Endodermal cell (in vitro differentiated cells): ENCODE results near the gene C1orf174. TPM values are rescaled to one million over a fixed set of nuclear protein-coding genes. Genes with fewer than 3 reads are reported as not detected.

ENCODE experiments used
- DNase-seq: peaks from one replicate; pipeline ENCODE4 v3.0.0-alpha.2; 2017
- H3K27ac ChIP-seq: 2 replicates; pipeline ENCODE4 v1.5.1; 2013; ENCODE audit warnings: mild to moderate bottlenecking, low read depth, low read length, moderate library complexity
- H3K27me3 ChIP-seq: 2 replicates; pipeline ENCODE4 v1.6.1; 2013; ENCODE audit warnings: mild to moderate bottlenecking, low read length, moderate library complexity; ENCODE audit not compliant: insufficient read depth, control insufficient read depth, poor library complexity, severe bottlenecking
- H3K36me3 ChIP-seq: 2 replicates; pipeline ENCODE4 v1.7.0; 2013; ENCODE audit warnings: mild to moderate bottlenecking, low read length, moderate library complexity; ENCODE audit not compliant: control insufficient read depth, insufficient read depth
- H3K4me1 ChIP-seq: one replicate; pipeline ENCODE4 v1.7.0; 2013; ENCODE audit warnings: low read length; ENCODE audit not compliant: control insufficient read depth, insufficient read depth
- H3K4me3 ChIP-seq: 2 replicates; pipeline ENCODE4 v1.5.1; 2013; ENCODE audit warnings: mild to moderate bottlenecking, low read length, moderate library complexity
- H3K9ac ChIP-seq: 2 replicates; pipeline ENCODE4 v1.6.1; 2013; ENCODE audit warnings: mild to moderate bottlenecking, low read length, moderate library complexity; ENCODE audit not compliant: poor library complexity, severe bottlenecking; ENCODE audit errors: extremely low read depth
- H3K9me3 ChIP-seq: 2 replicates; pipeline ENCODE4 v1.6.1; 2013; ENCODE audit warnings: mild to moderate bottlenecking, low read length, moderate library complexity; ENCODE audit not compliant: control insufficient read depth
- H3K27ac Mint-ChIP-seq: 2 replicates; pipeline ENCODE4 v1.8.0; 2020; ENCODE audit warnings: mixed read lengths
- H3K27me3 Mint-ChIP-seq: 2 replicates; pipeline ENCODE4 v1.8.0; 2021; ENCODE audit warnings: mild to moderate bottlenecking, mixed read lengths; ENCODE audit not compliant: insufficient read depth
- H3K36me3 Mint-ChIP-seq: 2 replicates; pipeline ENCODE4 v1.8.0; 2020; ENCODE audit warnings: low read depth, mixed read lengths
- H3K4me1 Mint-ChIP-seq: 2 replicates; pipeline ENCODE4 v1.8.0; 2020; ENCODE audit warnings: mixed read lengths
- H3K4me3 Mint-ChIP-seq: 2 replicates; pipeline ENCODE4 v1.8.0; 2020; ENCODE audit warnings: mild to moderate bottlenecking, moderate library complexity, mixed read lengths
- H3K9me3 Mint-ChIP-seq: 2 replicates; pipeline ENCODE4 v1.8.0; 2020; ENCODE audit warnings: mild to moderate bottlenecking, mixed read lengths
- WGBS, 2 experiments: methylation state at CpG; one replicate each; pipeline versions ENCODE4 v1.1.5 to v1.1.7; 2013; ENCODE audit warnings: missing lambda C conversion rate in 2 of 2, mixed read lengths in 1 of 2; ENCODE audit not compliant: insufficient coverage in 1 of 2, insufficient read length in 1 of 2; 5-methylcytosine and 5-hydroxymethylcytosine counted together
- total RNA-seq, 2 donors: library from RNA; stranded (reverse); fragmentation: NEBNext Ultra II Directional in 1 of 2; extraction: Animal tissue kit (Norgen Biotek cat#: 25700) in 1 of 2; gene quantifications; 2 replicates in 1 of 2; 3 replicates in 1 of 2; pipeline ENCODE4 v1.2.1, GENCODE V29; 2021
- TF ChIP-seq, protein P1 (sequence below): fragments of 200-600 bp; sonication (generic); conservative IDR thresholded peaks from 2 replicates; pipeline ENCODE4 v1.5.0; 2021; ENCODE audit warnings: antibody characterized with exemption, mild to moderate bottlenecking

The C1orf174 gene
- total RNA-seq, 2 donors from 2014 or later: 28.4 to 38.4 TPM

- H3K36me3 Mint-ChIP-seq: peaks cover 3% of the 10 kb centered on the region
- peaks cover 12% of the 10 kb centered on the region for H3K9me3 ChIP-seq
- no peak overlapping the region for H3K4me3 ChIP-seq
- 96 to 98% methylated on average over 8 to 15 of the region's 15 CpGs for WGBS, 2 experiments
- H3K27me3 ChIP-seq: no peaks in the 10 kb centered on the region
- no peak for DNase-seq
- H3K4me1 Mint-ChIP-seq: peaks cover 15% of the 10 kb centered on the region
- H3K9ac ChIP-seq: no peak overlapping the region
- H3K27ac Mint-ChIP-seq: no peak overlapping the region
- TF ChIP-seq, protein P1, sequence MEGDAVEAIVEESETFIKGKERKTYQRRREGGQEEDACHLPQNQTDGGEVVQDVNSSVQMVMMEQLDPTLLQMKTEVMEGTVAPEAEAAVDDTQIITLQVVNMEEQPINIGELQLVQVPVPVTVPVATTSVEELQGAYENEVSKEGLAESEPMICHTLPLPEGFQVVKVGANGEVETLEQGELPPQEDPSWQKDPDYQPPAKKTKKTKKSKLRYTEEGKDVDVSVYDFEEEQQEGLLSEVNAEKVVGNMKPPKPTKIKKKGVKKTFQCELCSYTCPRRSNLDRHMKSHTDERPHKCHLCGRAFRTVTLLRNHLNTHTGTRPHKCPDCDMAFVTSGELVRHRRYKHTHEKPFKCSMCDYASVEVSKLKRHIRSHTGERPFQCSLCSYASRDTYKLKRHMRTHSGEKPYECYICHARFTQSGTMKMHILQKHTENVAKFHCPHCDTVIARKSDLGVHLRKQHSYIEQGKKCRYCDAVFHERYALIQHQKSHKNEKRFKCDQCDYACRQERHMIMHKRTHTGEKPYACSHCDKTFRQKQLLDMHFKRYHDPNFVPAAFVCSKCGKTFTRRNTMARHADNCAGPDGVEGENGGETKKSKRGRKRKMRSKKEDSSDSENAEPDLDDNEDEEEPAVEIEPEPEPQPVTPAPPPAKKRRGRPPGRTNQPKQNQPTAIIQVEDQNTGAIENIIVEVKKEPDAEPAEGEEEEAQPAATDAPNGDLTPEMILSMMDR: no peak
- no peak overlapping the region for H3K27ac ChIP-seq
- peaks cover 8% of the 10 kb centered on the region for H3K9me3 Mint-ChIP-seq
- no peaks in the 10 kb centered on the region for H3K27me3 Mint-ChIP-seq
- H3K36me3 ChIP-seq: peaks cover 3% of the 10 kb centered on the region
- H3K4me3 Mint-ChIP-seq: no peak overlapping the region
- peaks cover 7% of the 10 kb centered on the region for H3K4me1 ChIP-seq
Observed at GRCh38 chr1:3902111-3902511, 2.0 kb upstream of the C1orf174 start.

GRCh38 chr1:3900969-3901529 is 977 bp upstream of the C1orf174 start:
- Mint-ChIP-seq H3K36me3 (peaks cover 6% of the 10 kb centered on the region), H3K27ac (peak overlapping the region; percentile 99), H3K4me1 (peaks cover 15% of the 10 kb centered on the region), H3K9me3 (peaks cover 8% of the 10 kb centered on the region), H3K27me3 (no peaks in the 10 kb centered on the region), H3K4me3 (peak overlapping the region; percentile 83)
- DNase-seq: peak; percentile 99
- Histone ChIP-seq H3K9ac (peak overlapping the region; percentile 94), H3K27me3 (no peaks in the 10 kb centered on the region), H3K4me3 (peak overlapping the region; percentile 94), H3K4me1 (peaks cover 7% of the 10 kb centered on the region), H3K27ac (peak overlapping the region; percentile 98), H3K9me3 (peaks cover 12% of the 10 kb centered on the region), H3K36me3 (peaks cover 3% of the 10 kb centered on the region)
- WGBS, 2 experiments: 0% methylated on average over 17 to 51 of the region's 51 CpGs
- TF ChIP-seq, protein P1: no peak

DNA sequence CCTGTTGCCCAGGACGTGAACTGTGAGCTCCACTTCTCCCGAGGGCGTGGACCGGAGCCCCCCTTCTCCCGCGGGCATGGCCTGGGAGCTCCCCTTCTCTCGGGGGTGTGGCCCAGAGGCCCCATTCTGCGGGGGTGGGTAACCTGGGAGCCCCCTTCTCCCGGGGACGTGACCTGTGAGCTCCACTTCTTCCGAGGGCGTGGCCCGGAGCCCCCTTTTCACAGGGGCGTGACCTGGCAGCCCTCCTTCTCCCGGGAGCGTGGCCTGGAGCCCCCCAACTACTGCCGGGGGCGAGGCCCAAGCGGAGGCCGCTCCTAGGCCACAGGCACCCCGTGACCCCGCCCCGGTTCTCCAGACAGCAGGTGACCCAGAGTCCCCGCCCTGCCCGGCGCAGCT is 320 bp downstream of the C1orf174 start:
- peak overlapping the region; percentile 99 for H3K27ac Mint-ChIP-seq
- TF ChIP-seq, protein P1: peak; percentile 56
- peak; percentile 78 for DNase-seq

More for the DNA sequence above, 320 bp downstream of the C1orf174 start:
- Histone ChIP-seq H3K27me3 (no peaks in the 10 kb centered on the region), H3K27ac (peak overlapping the region; percentile 67), H3K4me1 (peaks cover 7% of the 10 kb centered on the region), H3K36me3 (peaks cover 15% of the 10 kb centered on the region), H3K9ac (peak overlapping the region; percentile 94), H3K9me3 (peaks cover 12% of the 10 kb centered on the region), H3K4me3 (peak overlapping the region; percentile 94)
- H3K27me3 Mint-ChIP-seq: no peaks in the 10 kb centered on the region
- H3K36me3 Mint-ChIP-seq: peaks cover 14% of the 10 kb centered on the region
- H3K4me1 Mint-ChIP-seq: peaks cover 15% of the 10 kb centered on the region
- peaks cover 8% of the 10 kb centered on the region for H3K9me3 Mint-ChIP-seq
- peak overlapping the region; percentile 83 for H3K4me3 Mint-ChIP-seq
- 1 to 2% methylated on average over 8 to 26 of the region's 26 CpGs for WGBS, 2 experiments
